Fibroblast of villous mesenchyme (primary cell): ENCODE measurements around the gene NUAK1. TPM values are rescaled to one million over a fixed set of nuclear protein-coding genes. Genes with fewer than 3 reads are reported as not detected.
A peak's percentile ranks its signal among the peaks of the same experiment; 100 is the strongest.

Source experiments
- DNase-seq: peaks from one replicate; pipeline ENCODE4 v3.0.0-alpha.2; 2010; ENCODE audit warnings: low read depth
- H3K4me3 ChIP-seq: 2 replicates; pipeline ENCODE4 v1.5.1; 2011; ENCODE audit warnings: low read depth, mild to moderate bottlenecking, low read length
- CTCF ChIP-seq: IDR thresholded peaks from 2 replicates; pipeline ENCODE4 v1.5.1; 2012; ENCODE audit warnings: low read depth, mild to moderate bottlenecking, low read length; ENCODE audit not compliant: insufficient read depth
- total RNA-seq: library from RNA; depleted of rRNA; stranded (reverse); fragments of >200 nt; gene quantifications from 2 replicates; pipeline ENCODE4 v1.2.3, GENCODE V29; 2012

NUAK1 gene
- total RNA-seq, 1 donor: 84.6 TPM

- TF ChIP-seq CTCF: no peak
- H3K4me3 ChIP-seq: peak overlapping the region; percentile 17
- peak; percentile 98 for DNase-seq
These were observed 108.3 kb downstream of the NUAK1 start for GRCh38 chr12:106030210-106031071.

- TF ChIP-seq CTCF: no peak
- no peak overlapping the region for H3K4me3 ChIP-seq
- DNase-seq: no peak
These were observed 109.2 kb downstream of the NUAK1 start for GRCh38 chr12:106029532-106029931.

GRCh38 chr12:106027911-106028310 is 110.8 kb downstream of the NUAK1 start:
- no peak for TF ChIP-seq CTCF
- H3K4me3 ChIP-seq: no peak overlapping the region
- DNase-seq: no peak

GRCh38 chr12:106027286-106027685 is 111.5 kb downstream of the NUAK1 start:
- TF ChIP-seq CTCF: no peak
- no peak for DNase-seq
- H3K4me3 ChIP-seq: no peak overlapping the region

GRCh38 chr12:106025129-106025528 is 113.6 kb downstream of the NUAK1 start:
- no peak for TF ChIP-seq CTCF
- no peak overlapping the region for H3K4me3 ChIP-seq
- no peak for DNase-seq

GRCh38 chr12:106023039-106023438 is 115.7 kb downstream of the NUAK1 start:
- TF ChIP-seq CTCF: no peak
- no peak overlapping the region for H3K4me3 ChIP-seq
- no peak for DNase-seq
